OCI-LY3 (cell line): Measurements from ENCODE around the gene GTPBP3.

Source experiments
- CTCF ChIP-seq: fragments of 200-600, 300-600 bp; sonication (generic); IDR thresholded peaks from 2 replicates; pipeline ENCODE4 v1.5.1; 2014; ENCODE audit warnings: antibody characterized with exemption, low read length, low read depth
- EZH2phosphoT487 ChIP-seq: fragments of 200-600 bp; shearing (Covaris generic); IDR thresholded peaks from 2 replicates; pipeline ENCODE4 v1.6.1; 2018; ENCODE audit warnings: antibody characterized with exemption, mixed run types, low read depth

- TF ChIP-seq CTCF (no peak), EZH2phosphoT487 (no peak)
Observed at GRCh38 chr19:17322854-17323253, 14.5 kb upstream of the GTPBP3 start.
